IMR-90 (cell line): ENCODE measurements around the gene DCAKD.

Experiments
- BHLHE40 ChIP-seq: fragments of 150-350 bp; IDR thresholded peaks from 2 replicates; pipeline ENCODE4 v1.6.1; 2016; ENCODE audit warnings: mild to moderate bottlenecking, low read depth, low read length
- CEBPB ChIP-seq: IDR thresholded peaks from 2 replicates; pipeline ENCODE4 v1.6.1; 2012; ENCODE audit warnings: low read depth, low read length, improper control_type of control experiment
- CHD1 ChIP-seq: IDR thresholded peaks from 2 replicates; pipeline ENCODE4 v1.6.1; 2012; ENCODE audit warnings: low read depth, low read length, improper control_type of control experiment
- FOS ChIP-seq: fragments of 150-350 bp; IDR thresholded peaks from 2 replicates; pipeline ENCODE4 v1.6.1; 2016; ENCODE audit warnings: low read depth, low read length
- MAZ ChIP-seq: IDR thresholded peaks from 2 replicates; pipeline ENCODE4 v1.6.1; 2012; ENCODE audit warnings: low read depth, mild to moderate bottlenecking, low read length, improper control_type of control experiment, moderate library complexity, borderline replicate concordance
- MXI1 ChIP-seq: IDR thresholded peaks from 2 replicates; pipeline ENCODE4 v1.6.1; 2012; ENCODE audit warnings: low read depth, mild to moderate bottlenecking, low read length, moderate library complexity, borderline replicate concordance
- NFE2L2 ChIP-seq: fragments of 150-350 bp; IDR thresholded peaks from 2 replicates; pipeline ENCODE4 v1.6.1; 2016; ENCODE audit warnings: low read depth, mild to moderate bottlenecking, low read length
- POLR2A ChIP-seq: IDR thresholded peaks from 2 replicates; pipeline ENCODE4 v1.6.1; 2012; ENCODE audit warnings: mild to moderate bottlenecking, low read depth, low read length
- RAD21 ChIP-seq: IDR thresholded peaks from 2 replicates; pipeline ENCODE4 v1.6.1; 2012; ENCODE audit warnings: low read length, improper control_type of control experiment
- RFX5 ChIP-seq: IDR thresholded peaks from 2 replicates; pipeline ENCODE4 v1.8.0; 2012; ENCODE audit warnings: low read depth, mild to moderate bottlenecking, low read length, moderate library complexity
- SMC3 ChIP-seq: fragments of 150-350 bp; IDR thresholded peaks from 2 replicates; pipeline ENCODE4 v1.6.1; 2016; ENCODE audit warnings: low read depth, mild to moderate bottlenecking, antibody characterized with exemption, low read length, moderate library complexity
- TF ChIP-seq, protein P1 (sequence below): conservative IDR thresholded peaks from 2 replicates; pipeline ENCODE4 v1.5.1; 2012; ENCODE audit warnings: mild to moderate bottlenecking, low read depth, low read length, improper control_type of control experiment
- TF ChIP-seq, protein P2 (sequence below): fragments of 150-350 bp; IDR thresholded peaks from 2 replicates; pipeline ENCODE4 v1.6.1; 2017; ENCODE audit warnings: mild to moderate bottlenecking, antibody characterized with exemption, low read length, low read depth

DNA sequence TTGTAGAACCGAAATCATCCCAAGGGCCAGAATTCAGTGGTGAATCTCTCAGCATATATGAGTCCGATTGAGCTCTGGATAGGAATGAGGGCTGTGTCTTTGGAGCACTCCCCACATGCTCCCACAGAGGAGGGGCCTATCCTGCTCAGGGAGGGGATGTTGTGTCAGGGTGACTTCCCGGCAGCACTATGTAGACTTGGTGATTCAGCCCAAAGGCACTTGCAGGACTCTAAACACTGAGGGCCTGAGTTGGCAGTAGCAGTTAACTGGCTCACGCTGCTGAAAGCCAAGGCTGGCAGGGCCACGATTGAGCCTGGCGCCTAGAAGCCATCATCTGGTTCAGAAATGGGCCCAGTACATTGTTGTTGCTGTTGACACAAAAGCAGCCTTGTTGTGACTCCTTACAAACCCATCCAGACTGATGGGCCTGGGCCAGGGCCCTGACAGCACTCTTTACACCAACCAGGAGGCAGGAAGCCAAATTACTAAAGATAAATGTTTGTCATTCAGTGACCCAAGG lies 41.5 kb upstream of the DCAKD start:
- TF ChIP-seq RFX5 (no peak), SMC3 (no peak; the same call in 1 of the 2 replicates), MXI1 (peak; percentile 90), RAD21 (no peak), POLR2A (peak; percentile 67; the same call in 1 of the 2 replicates), BHLHE40 (no peak), MAZ (peak; percentile 96), FOS (peak; percentile 89), CHD1 (no peak), NFE2L2 (peak; percentile 48; the same call in 1 of the 2 replicates), CEBPB (peak; percentile 64; the same call in 1 of the 2 replicates)
- TF ChIP-seq, protein P1, sequence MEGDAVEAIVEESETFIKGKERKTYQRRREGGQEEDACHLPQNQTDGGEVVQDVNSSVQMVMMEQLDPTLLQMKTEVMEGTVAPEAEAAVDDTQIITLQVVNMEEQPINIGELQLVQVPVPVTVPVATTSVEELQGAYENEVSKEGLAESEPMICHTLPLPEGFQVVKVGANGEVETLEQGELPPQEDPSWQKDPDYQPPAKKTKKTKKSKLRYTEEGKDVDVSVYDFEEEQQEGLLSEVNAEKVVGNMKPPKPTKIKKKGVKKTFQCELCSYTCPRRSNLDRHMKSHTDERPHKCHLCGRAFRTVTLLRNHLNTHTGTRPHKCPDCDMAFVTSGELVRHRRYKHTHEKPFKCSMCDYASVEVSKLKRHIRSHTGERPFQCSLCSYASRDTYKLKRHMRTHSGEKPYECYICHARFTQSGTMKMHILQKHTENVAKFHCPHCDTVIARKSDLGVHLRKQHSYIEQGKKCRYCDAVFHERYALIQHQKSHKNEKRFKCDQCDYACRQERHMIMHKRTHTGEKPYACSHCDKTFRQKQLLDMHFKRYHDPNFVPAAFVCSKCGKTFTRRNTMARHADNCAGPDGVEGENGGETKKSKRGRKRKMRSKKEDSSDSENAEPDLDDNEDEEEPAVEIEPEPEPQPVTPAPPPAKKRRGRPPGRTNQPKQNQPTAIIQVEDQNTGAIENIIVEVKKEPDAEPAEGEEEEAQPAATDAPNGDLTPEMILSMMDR, result no peak
- TF ChIP-seq, protein P2, sequence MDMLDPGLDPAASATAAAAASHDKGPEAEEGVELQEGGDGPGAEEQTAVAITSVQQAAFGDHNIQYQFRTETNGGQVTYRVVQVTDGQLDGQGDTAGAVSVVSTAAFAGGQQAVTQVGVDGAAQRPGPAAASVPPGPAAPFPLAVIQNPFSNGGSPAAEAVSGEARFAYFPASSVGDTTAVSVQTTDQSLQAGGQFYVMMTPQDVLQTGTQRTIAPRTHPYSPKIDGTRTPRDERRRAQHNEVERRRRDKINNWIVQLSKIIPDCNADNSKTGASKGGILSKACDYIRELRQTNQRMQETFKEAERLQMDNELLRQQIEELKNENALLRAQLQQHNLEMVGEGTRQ, result peak; percentile 65; the same call in 1 of the 2 replicates
